Measurements from ENCODE around the gene VEZT. TPM values are rescaled to one million over a fixed set of nuclear protein-coding genes. Genes with fewer than 3 reads are reported as not detected.
A peak's percentile ranks its signal among the peaks of the same experiment; 100 is the strongest.

Gene VEZT
- total RNA-seq, 1 donor from 2014 or later = 57.4 TPM

DNA sequence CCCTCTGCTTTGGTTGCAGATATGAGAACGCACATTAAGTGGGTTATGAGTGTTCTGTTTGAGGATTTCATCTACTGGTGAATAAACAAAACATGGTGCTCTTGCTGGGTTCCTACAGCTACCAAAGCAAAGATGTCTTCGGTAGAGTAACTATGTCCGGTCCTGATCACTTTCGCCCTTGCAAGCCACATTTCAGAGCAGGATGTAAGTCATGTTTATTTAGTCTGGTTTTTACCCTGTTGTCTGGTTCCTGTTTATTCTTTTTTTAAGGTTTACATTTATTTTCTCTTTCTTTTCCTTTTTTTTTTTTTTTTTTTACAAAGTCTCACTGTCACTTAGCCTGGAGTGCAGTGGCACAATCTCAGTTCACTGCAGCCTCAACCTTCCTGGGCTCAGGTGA is 99.2 kb downstream of the VEZT start:
- TF ChIP-seq, protein P1, sequence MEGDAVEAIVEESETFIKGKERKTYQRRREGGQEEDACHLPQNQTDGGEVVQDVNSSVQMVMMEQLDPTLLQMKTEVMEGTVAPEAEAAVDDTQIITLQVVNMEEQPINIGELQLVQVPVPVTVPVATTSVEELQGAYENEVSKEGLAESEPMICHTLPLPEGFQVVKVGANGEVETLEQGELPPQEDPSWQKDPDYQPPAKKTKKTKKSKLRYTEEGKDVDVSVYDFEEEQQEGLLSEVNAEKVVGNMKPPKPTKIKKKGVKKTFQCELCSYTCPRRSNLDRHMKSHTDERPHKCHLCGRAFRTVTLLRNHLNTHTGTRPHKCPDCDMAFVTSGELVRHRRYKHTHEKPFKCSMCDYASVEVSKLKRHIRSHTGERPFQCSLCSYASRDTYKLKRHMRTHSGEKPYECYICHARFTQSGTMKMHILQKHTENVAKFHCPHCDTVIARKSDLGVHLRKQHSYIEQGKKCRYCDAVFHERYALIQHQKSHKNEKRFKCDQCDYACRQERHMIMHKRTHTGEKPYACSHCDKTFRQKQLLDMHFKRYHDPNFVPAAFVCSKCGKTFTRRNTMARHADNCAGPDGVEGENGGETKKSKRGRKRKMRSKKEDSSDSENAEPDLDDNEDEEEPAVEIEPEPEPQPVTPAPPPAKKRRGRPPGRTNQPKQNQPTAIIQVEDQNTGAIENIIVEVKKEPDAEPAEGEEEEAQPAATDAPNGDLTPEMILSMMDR (IDR thresholded peaks at IDR 0.05; ENCODE audit: insufficient read depth, low read length, severe bottlenecking) = no peak
- no peak overlapping the region for H3K4me3 ChIP-seq (ENCODE audit: low read depth, low read length)
- DNase-seq (ENCODE audit: low read depth) (peak; percentile 50), FAIRE-seq (no peak)
- no peaks in the 10 kb centered on the region for H3K27me3 ChIP-seq (ENCODE audit: control insufficient read depth, insufficient read depth, low read length)
- H3K36me3 ChIP-seq (ENCODE audit: control insufficient read depth, insufficient read depth, low read length) = no peaks in the 10 kb centered on the region

DNA sequence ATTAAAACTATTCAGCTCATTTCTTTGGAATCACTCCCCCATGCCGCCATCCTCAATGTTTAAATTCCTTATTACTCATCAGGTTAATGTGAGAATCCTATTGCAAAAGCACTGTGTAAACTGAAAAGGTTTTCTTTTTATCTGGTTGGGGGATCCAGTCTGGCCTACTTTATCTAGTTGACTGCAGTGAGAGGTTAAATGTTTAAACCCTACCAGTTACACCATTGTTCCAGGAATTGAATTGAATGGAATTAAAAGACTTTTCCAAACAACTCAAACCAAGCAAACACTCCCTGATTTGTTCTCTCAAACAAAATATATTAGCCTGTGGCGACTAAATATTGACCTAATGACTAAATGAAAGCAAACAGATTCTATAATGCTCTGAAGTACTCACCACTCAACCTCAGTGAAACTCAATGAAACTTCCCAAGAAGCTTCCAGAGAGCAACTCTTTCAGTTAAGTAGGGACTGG is 100.5 kb downstream of the VEZT start:
- no peaks in the 10 kb centered on the region for H3K36me3 ChIP-seq (ENCODE audit: control insufficient read depth, insufficient read depth, low read length)
- no peaks in the 10 kb centered on the region for H3K27me3 ChIP-seq (ENCODE audit: control insufficient read depth, insufficient read depth, low read length)
- FAIRE-seq = no peak
- TF ChIP-seq, protein P1 (IDR thresholded peaks at IDR 0.05; ENCODE audit: insufficient read depth, low read length, severe bottlenecking) = no peak
- peak; percentile 92 for DNase-seq (ENCODE audit: low read depth)
- H3K4me3 ChIP-seq (ENCODE audit: low read depth, low read length) = no peak overlapping the region

DNA sequence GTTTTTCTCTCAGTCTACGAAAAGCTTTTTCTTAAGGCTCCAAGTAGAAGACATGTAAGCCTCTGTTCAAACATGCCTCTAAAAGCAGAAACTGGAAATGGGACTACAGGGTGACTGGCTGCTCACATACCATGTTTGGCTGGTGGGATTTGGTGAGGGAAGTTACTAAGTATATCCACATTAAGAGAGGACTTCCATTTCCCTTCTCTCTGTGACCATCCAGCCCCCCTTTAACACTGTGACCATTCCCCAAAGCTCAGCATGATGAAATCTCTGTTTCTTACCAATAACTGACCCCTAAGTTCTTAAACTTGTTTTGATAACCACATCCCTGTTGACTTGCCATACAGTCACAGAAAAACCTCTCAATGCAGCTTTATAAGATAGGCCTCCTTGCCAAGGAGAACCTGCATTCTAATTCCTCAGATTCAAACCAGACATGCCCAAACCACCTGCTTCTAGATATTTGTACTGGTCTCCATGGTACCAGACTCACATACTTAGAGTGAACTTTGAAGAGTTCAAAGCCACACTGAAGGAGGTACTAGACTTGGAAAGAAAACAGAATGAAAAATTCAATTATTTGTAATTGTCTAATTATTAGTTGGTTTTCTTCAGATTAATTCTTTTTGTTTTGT is 102.2 kb downstream of the VEZT start:
- DNase-seq (ENCODE audit: low read depth) = peak; percentile 70
- Histone ChIP-seq H3K36me3 (ENCODE audit: control insufficient read depth, insufficient read depth, low read length) (no peaks in the 10 kb centered on the region), H3K4me3 (ENCODE audit: low read depth, low read length) (no peak overlapping the region), H3K27me3 (ENCODE audit: control insufficient read depth, insufficient read depth, low read length) (no peaks in the 10 kb centered on the region)
- no peak for FAIRE-seq
- TF ChIP-seq, protein P1 (IDR thresholded peaks at IDR 0.05; ENCODE audit: insufficient read depth, low read length, severe bottlenecking) = no peak

DNA sequence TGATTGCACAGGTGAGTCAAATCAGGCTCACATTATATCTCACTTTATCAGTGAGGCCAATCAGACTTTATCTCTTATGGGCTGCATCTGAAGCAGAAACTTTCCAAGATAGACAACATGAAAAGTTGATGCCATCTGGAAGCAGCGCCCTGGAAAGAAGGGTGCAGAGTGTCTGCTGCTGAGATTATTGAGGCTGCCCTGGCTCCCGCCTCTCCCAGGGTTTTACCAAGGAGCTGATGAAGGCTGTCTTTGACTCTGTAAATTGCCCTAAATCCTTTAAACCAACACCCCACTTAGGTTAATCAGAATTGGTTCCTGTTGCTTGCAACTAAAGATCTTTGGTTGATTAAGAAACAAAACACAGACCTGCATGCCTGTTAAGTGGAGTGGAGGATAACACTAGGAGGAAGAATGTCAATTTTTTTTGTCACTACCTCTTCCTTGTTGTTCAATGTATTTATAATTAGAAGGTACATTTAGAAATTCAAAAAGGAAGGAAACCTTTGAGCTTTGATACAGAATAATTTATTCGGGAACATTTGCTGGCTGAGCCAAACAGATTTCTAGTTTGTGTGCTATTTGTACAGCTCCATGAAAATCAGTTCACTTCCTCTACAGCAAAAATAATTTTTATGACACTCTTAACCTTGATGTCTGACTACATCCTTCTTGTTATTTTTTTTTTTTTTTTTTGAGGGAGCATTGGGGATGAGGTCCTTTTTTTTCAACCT is 104.1 kb downstream of the VEZT start:
- Histone ChIP-seq H3K27me3 (ENCODE audit: control insufficient read depth, insufficient read depth, low read length) (no peaks in the 10 kb centered on the region), H3K4me3 (ENCODE audit: low read depth, low read length) (no peak overlapping the region), H3K36me3 (ENCODE audit: control insufficient read depth, insufficient read depth, low read length) (no peaks in the 10 kb centered on the region)
- FAIRE-seq (no peak), DNase-seq (ENCODE audit: low read depth) (no peak)
- TF ChIP-seq, protein P1 (IDR thresholded peaks at IDR 0.05; ENCODE audit: insufficient read depth, low read length, severe bottlenecking) = no peak

DNA sequence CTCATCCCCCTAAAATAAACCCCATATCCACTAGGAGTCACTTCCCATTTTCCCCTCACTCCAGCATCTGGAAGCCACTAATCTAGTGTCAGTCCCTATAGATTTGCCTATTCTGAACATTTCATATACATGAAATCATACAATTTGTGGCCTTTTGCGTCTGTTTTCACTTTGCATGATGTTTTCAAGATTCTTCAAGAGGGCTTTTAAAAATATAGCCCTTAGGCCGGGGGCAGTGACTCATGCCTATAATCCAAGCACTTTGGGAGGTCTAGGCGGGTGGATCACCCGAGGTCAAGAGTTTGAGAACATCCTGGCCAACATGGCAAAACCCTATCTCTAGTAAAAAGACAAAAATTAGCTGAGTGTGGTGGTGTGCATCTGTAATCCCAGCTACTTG is 104.7 kb downstream of the VEZT start:
- FAIRE-seq = no peak
- TF ChIP-seq, protein P1 (IDR thresholded peaks at IDR 0.05; ENCODE audit: insufficient read depth, low read length, severe bottlenecking) = no peak
- H3K36me3 ChIP-seq (ENCODE audit: control insufficient read depth, insufficient read depth, low read length) = no peaks in the 10 kb centered on the region

More for the DNA sequence above, 104.7 kb downstream of the VEZT start:
- Histone ChIP-seq H3K27me3 (ENCODE audit: control insufficient read depth, insufficient read depth, low read length) (no peaks in the 10 kb centered on the region), H3K4me3 (ENCODE audit: low read depth, low read length) (no peak overlapping the region)
- DNase-seq (ENCODE audit: low read depth) = no peak
